ENCODE results near the gene ADPRHL1. TPM values are rescaled to one million over a fixed set of nuclear protein-coding genes. Genes with fewer than 3 reads are reported as not detected.

The ADPRHL1 gene
- total RNA-seq, 1 experiment from 2014 or later = 1.5 TPM

DNA sequence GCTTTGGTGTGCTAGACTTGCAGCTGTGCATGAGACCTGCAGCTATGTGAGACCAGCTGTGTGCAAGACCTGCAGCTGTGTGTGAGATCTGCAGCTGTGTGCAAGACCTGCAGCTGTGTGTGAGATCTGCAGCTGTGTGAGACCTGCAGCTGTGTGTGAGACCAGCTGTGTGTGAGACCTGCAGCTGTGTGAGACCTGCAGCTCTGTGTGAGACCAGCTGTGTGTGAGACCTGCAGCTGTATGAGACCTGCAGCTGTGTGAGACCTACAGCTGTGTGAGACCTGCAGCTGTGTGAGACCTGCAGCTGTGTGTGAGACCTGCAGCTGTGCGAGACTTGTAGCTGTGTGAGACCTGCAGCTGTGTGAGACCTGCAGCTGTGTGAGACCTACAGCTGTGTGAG is 43.9 kb upstream of the ADPRHL1 start (continued):
- TF ChIP-seq, protein P1, sequence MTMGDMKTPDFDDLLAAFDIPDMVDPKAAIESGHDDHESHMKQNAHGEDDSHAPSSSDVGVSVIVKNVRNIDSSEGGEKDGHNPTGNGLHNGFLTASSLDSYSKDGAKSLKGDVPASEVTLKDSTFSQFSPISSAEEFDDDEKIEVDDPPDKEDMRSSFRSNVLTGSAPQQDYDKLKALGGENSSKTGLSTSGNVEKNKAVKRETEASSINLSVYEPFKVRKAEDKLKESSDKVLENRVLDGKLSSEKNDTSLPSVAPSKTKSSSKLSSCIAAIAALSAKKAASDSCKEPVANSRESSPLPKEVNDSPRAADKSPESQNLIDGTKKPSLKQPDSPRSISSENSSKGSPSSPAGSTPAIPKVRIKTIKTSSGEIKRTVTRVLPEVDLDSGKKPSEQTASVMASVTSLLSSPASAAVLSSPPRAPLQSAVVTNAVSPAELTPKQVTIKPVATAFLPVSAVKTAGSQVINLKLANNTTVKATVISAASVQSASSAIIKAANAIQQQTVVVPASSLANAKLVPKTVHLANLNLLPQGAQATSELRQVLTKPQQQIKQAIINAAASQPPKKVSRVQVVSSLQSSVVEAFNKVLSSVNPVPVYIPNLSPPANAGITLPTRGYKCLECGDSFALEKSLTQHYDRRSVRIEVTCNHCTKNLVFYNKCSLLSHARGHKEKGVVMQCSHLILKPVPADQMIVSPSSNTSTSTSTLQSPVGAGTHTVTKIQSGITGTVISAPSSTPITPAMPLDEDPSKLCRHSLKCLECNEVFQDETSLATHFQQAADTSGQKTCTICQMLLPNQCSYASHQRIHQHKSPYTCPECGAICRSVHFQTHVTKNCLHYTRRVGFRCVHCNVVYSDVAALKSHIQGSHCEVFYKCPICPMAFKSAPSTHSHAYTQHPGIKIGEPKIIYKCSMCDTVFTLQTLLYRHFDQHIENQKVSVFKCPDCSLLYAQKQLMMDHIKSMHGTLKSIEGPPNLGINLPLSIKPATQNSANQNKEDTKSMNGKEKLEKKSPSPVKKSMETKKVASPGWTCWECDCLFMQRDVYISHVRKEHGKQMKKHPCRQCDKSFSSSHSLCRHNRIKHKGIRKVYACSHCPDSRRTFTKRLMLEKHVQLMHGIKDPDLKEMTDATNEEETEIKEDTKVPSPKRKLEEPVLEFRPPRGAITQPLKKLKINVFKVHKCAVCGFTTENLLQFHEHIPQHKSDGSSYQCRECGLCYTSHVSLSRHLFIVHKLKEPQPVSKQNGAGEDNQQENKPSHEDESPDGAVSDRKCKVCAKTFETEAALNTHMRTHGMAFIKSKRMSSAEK (CRISPR knock-in tag; IDR thresholded peaks at IDR 0.05; ENCODE audit: borderline replicate concordance) = no peak
- TF ChIP-seq TP53 (CRISPR knock-in tag; IDR thresholded peaks at IDR 0.05) (no peak), SP1 (CRISPR knock-in tag; conservative IDR thresholded peaks at IDR 0.05) (no peak), EMX1 (CRISPR knock-in tag; IDR thresholded peaks at IDR 0.05) (no peak), RELA (CRISPR knock-in tag; IDR thresholded peaks at IDR 0.05; ENCODE audit: borderline replicate concordance) (no peak), CREB1 (CRISPR knock-in tag; IDR thresholded peaks at IDR 0.05) (no peak), E2F5 (CRISPR knock-in tag; IDR thresholded peaks at IDR 0.05) (no peak), SMAD4 (CRISPR knock-in tag; IDR thresholded peaks at IDR 0.05) (no peak), RORB (CRISPR knock-in tag; IDR thresholded peaks at IDR 0.05) (no peak)
- TF ChIP-seq, protein P2, sequence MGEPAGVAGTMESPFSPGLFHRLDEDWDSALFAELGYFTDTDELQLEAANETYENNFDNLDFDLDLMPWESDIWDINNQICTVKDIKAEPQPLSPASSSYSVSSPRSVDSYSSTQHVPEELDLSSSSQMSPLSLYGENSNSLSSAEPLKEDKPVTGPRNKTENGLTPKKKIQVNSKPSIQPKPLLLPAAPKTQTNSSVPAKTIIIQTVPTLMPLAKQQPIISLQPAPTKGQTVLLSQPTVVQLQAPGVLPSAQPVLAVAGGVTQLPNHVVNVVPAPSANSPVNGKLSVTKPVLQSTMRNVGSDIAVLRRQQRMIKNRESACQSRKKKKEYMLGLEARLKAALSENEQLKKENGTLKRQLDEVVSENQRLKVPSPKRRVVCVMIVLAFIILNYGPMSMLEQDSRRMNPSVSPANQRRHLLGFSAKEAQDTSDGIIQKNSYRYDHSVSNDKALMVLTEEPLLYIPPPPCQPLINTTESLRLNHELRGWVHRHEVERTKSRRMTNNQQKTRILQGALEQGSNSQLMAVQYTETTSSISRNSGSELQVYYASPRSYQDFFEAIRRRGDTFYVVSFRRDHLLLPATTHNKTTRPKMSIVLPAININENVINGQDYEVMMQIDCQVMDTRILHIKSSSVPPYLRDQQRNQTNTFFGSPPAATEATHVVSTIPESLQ (CRISPR knock-in tag; IDR thresholded peaks at IDR 0.05) = no peak
- TF ChIP-seq, protein P3, sequence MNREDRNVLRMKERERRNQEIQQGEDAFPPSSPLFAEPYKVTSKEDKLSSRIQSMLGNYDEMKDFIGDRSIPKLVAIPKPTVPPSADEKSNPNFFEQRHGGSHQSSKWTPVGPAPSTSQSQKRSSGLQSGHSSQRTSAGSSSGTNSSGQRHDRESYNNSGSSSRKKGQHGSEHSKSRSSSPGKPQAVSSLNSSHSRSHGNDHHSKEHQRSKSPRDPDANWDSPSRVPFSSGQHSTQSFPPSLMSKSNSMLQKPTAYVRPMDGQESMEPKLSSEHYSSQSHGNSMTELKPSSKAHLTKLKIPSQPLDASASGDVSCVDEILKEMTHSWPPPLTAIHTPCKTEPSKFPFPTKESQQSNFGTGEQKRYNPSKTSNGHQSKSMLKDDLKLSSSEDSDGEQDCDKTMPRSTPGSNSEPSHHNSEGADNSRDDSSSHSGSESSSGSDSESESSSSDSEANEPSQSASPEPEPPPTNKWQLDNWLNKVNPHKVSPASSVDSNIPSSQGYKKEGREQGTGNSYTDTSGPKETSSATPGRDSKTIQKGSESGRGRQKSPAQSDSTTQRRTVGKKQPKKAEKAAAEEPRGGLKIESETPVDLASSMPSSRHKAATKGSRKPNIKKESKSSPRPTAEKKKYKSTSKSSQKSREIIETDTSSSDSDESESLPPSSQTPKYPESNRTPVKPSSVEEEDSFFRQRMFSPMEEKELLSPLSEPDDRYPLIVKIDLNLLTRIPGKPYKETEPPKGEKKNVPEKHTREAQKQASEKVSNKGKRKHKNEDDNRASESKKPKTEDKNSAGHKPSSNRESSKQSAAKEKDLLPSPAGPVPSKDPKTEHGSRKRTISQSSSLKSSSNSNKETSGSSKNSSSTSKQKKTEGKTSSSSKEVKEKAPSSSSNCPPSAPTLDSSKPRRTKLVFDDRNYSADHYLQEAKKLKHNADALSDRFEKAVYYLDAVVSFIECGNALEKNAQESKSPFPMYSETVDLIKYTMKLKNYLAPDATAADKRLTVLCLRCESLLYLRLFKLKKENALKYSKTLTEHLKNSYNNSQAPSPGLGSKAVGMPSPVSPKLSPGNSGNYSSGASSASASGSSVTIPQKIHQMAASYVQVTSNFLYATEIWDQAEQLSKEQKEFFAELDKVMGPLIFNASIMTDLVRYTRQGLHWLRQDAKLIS (CRISPR knock-in tag; IDR thresholded peaks at IDR 0.05; ENCODE audit: borderline replicate concordance) = no peak
- TF ChIP-seq, protein P4, sequence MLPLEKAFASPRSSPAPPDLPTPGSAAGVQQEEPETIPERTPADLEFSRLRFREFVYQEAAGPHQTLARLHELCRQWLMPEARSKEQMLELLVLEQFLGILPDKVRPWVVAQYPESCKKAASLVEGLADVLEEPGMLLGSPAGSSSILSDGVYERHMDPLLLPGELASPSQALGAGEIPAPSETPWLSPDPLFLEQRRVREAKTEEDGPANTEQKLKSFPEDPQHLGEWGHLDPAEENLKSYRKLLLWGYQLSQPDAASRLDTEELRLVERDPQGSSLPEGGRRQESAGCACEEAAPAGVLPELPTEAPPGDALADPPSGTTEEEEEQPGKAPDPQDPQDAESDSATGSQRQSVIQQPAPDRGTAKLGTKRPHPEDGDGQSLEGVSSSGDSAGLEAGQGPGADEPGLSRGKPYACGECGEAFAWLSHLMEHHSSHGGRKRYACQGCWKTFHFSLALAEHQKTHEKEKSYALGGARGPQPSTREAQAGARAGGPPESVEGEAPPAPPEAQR (CRISPR knock-in tag; IDR thresholded peaks at IDR 0.05) = no peak

DNA sequence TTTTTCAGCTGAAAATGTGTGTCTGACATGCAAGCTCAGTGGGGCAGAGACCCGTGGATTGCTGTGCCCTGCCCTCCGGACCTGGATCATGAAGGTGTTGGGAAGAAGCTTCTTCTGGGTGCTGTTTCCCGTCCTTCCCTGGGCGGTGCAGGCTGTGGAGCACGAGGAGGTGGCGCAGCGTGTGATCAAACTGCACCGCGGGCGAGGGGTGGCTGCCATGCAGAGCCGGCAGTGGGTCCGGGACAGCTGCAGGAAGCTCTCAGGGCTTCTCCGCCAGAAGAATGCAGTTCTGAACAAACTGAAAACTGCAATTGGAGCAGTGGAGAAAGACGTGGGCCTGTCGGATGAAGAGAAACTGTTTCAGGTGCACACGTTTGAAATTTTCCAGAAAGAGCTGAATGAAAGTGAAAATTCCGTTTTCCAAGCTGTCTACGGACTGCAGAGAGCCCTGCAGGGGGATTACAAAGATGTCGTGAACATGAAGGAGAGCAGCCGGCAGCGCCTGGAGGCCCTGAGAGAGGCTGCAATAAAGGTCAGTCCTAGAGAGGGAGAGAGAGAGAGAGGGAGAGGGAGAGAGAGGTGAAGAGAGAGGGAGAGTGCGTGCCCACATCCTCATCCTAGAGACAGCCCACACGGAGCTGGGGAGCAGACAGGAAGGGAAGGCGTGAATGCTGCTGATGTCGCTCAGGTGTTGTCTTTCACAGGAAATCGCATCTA is 42.4 kb upstream of the ADPRHL1 start:
- Mint-ChIP-seq H3K4me3 (peak overlapping the region; percentile 61), H3K36me3 (peaks cover 39% of the 10 kb centered on the region), H3K4me1 (peaks cover 44% of the 10 kb centered on the region), H3K27me3 (ENCODE audit: low read depth) (no peaks in the 10 kb centered on the region), H3K27ac (peak overlapping the region; percentile 96), H3K9me3 (no peaks in the 10 kb centered on the region)
- ATAC-seq (peak; percentile 72), DNase-seq (ENCODE audit: low spot score) (peak; percentile 34)
- POLR2A ChIA-PET = interaction anchor here (0.7 to 0.9 kb wide), 3 partner anchors 10 to 287 kb away, joined by 3 read pairs; partner anchors contain the start of gene PCID2
- CTCF ChIA-PET = interaction anchor here (1.1 to 3.7 kb wide), 6 partner anchors 15 to 104 kb away, joined by 3 to 16 read pairs (median 6); no protein-coding TSS in a partner anchor
- TF ChIP-seq, protein P2 (CRISPR knock-in tag; IDR thresholded peaks at IDR 0.05) = no peak
- TF ChIP-seq MXD4 (CRISPR knock-in tag; IDR thresholded peaks at IDR 0.05; ENCODE audit: borderline replicate concordance) = no peak
- TF ChIP-seq, protein P4 (CRISPR knock-in tag; IDR thresholded peaks at IDR 0.05) = no peak
- no peak for TF ChIP-seq CBFB (CRISPR knock-in tag; IDR thresholded peaks at IDR 0.05; ENCODE audit: low read depth)
- TF ChIP-seq GTF2I (CRISPR knock-in tag; conservative IDR thresholded peaks at IDR 0.05) = no peak
- no peak for TF ChIP-seq FOXK1 (CRISPR knock-in tag; IDR thresholded peaks at IDR 0.05)
